GM12874 (cell line): Measurements from ENCODE around the gene YJU2.

Experiments
- CTCF ChIP-seq: IDR thresholded peaks from 2 replicates; pipeline ENCODE4 v1.5.1; 2011; ENCODE audit warnings: low read depth, mild to moderate bottlenecking, control low read depth, low read length, moderate library complexity; ENCODE audit not compliant: insufficient read depth

Gene YJU2

GRCh38 chr19:4294389-4294788 is 47.5 kb downstream of the YJU2 start:
- TF ChIP-seq CTCF, result no peak

- no peak for TF ChIP-seq CTCF
These were observed 49.3 kb downstream of the YJU2 start for GRCh38 chr19:4295972-4296771.

GRCh38 chr19:4297901-4298809 is 51.3 kb downstream of the YJU2 start:
- TF ChIP-seq CTCF, result no peak

GRCh38 chr19:4298810-4299550 is 52.1 kb downstream of the YJU2 start:
- no peak for TF ChIP-seq CTCF

- no peak for TF ChIP-seq CTCF
These were observed 53.7 kb downstream of the YJU2 start for GRCh38 chr19:4300589-4300988.

GRCh38 chr19:4301590-4302242 is 54.8 kb downstream of the YJU2 start:
- no peak for TF ChIP-seq CTCF

- no peak for TF ChIP-seq CTCF
These were observed 55.4 kb downstream of the YJU2 start, which contains the start of gene TMIGD2 for GRCh38 chr19:4302243-4302640. Gene TMIGD2 (minus strand): TSS chr19:4302389. CDS start chr19:4302385, 4 bp downstream.
